CD14-positive monocyte (primary cell): ENCODE results near the gene CLEC4M. TPM values are rescaled to one million over a fixed set of nuclear protein-coding genes. Genes with fewer than 3 reads are reported as not detected.
A peak's percentile ranks its signal among the peaks of the same experiment; 100 is the strongest.
"Not testable (repeated sequence)": the region's sequence is repeated elsewhere in the genome, so short reads cannot be mapped to it uniquely, and the experiment has no call there.

Experiments used
- DNase-seq, 3 donors: peaks; one replicate each; pipeline ENCODE4 v3.0.0-alpha.2; 2011 to 2022
- H2AFZ ChIP-seq: 2 replicates; pipeline ENCODE4 v1.6.0; 2012; ENCODE audit warnings: mild to moderate bottlenecking, low read depth, low read length, inconsistent platforms; ENCODE audit not compliant: insufficient read depth, poor library complexity, severe bottlenecking
- H3K27ac ChIP-seq, 2 donors: 1 replicate in 1 of 2; 2 replicates in 1 of 2; pipeline ENCODE4 v1.5.1; 2012 to 2013; ENCODE audit warnings: low read length in 2 of 2, control low read depth in 1 of 2, inconsistent platforms in 1 of 2, low read depth in 1 of 2, mild to moderate bottlenecking in 1 of 2
- H3K27me3 ChIP-seq, 2 donors: one replicate each; pipeline versions ENCODE4 v1.6.0 to v1.6.1; 2011 to 2013; ENCODE audit warnings: low read length in 2 of 2; ENCODE audit not compliant: control insufficient read depth in 2 of 2, insufficient read depth in 2 of 2
- H3K36me3 ChIP-seq, 2 donors: replicated peaks in 1 of 2; 1 replicate in 1 of 2; 2 replicates in 1 of 2; pipeline versions ENCODE4 v1.5.1 to v1.6.1; 2012 to 2013; ENCODE audit warnings: low read length in 2 of 2, control low read depth in 1 of 2, inconsistent platforms in 1 of 2, mild to moderate bottlenecking in 1 of 2; ENCODE audit not compliant: insufficient read depth in 2 of 2, control insufficient read depth in 1 of 2
- H3K4me1 ChIP-seq, 2 donors: 1 replicate in 1 of 2; 2 replicates in 1 of 2; pipeline versions ENCODE4 v1.5.1 to v1.6.1; 2012 to 2013; ENCODE audit warnings: low read length in 2 of 2, control low read depth in 1 of 2, inconsistent platforms in 1 of 2, mild to moderate bottlenecking in 1 of 2, moderate library complexity in 1 of 2; ENCODE audit not compliant: insufficient read depth in 2 of 2, control insufficient read depth in 1 of 2
- H3K4me2 ChIP-seq: replicated peaks from 2 replicates; pipeline ENCODE3; 2012; ENCODE audit warnings: low read length, moderate library complexity, mild to moderate bottlenecking; ENCODE audit not compliant: poor library complexity, severe bottlenecking; ENCODE audit errors: extremely low read depth
- H3K4me3 ChIP-seq, 3 experiments: fragments of 200-600 bp in 1 of 3; sonication (generic) in 1 of 3; replicated peaks in 1 of 3; 1 replicate in 2 of 3; 2 replicates in 1 of 3; pipeline ENCODE4 v1.5.1; 2011 to 2013; ENCODE audit warnings: low read length in 3 of 3, mild to moderate bottlenecking in 3 of 3, control low read depth in 2 of 3, low read depth in 2 of 3, inconsistent platforms in 1 of 3, moderate library complexity in 1 of 3
- H3K79me2 ChIP-seq: 2 replicates; pipeline ENCODE4 v1.6.0; 2012; ENCODE audit warnings: mild to moderate bottlenecking, control low read depth, inconsistent platforms, low read length, moderate library complexity; ENCODE audit not compliant: insufficient read depth
- H3K9ac ChIP-seq: 2 replicates; pipeline ENCODE4 v1.6.0; 2017; ENCODE audit warnings: low read length, mild to moderate bottlenecking; ENCODE audit not compliant: insufficient read depth, poor library complexity, severe bottlenecking
- H3K9me3 ChIP-seq, 2 donors: replicated peaks in 1 of 2; 1 replicate in 1 of 2; 2 replicates in 1 of 2; pipeline versions ENCODE4 v1.5.1 to v1.6.1; 2012 to 2013; ENCODE audit warnings: low read length in 2 of 2, control low read depth in 1 of 2; ENCODE audit not compliant: control insufficient read depth in 1 of 2, insufficient read depth in 1 of 2
- H4K20me1 ChIP-seq: 2 replicates; pipeline ENCODE4 v1.6.0; 2012; ENCODE audit warnings: mild to moderate bottlenecking, low read length, control low read depth, moderate library complexity; ENCODE audit not compliant: insufficient read depth
- H3K27ac Mint-ChIP-seq, 7 donors: one replicate each; pipeline ENCODE4 v1.8.0; 2020; ENCODE audit warnings: mild to moderate bottlenecking in 7 of 7, mixed read lengths in 7 of 7, moderate library complexity in 6 of 7, inconsistent platforms in 2 of 7
- H3K27me3 Mint-ChIP-seq, 3 donors: one replicate each; pipeline ENCODE4 v1.8.0; 2021 to 2022; ENCODE audit warnings: low read depth in 3 of 3, mild to moderate bottlenecking in 3 of 3, mixed read lengths in 3 of 3, moderate library complexity in 3 of 3, inconsistent platforms in 1 of 3
- H3K36me3 Mint-ChIP-seq, 2 donors: one replicate each; pipeline ENCODE4 v1.8.0; 2020; ENCODE audit warnings: mixed read lengths in 2 of 2, inconsistent platforms in 1 of 2, mild to moderate bottlenecking in 1 of 2
- H3K4me1 Mint-ChIP-seq: one replicate; pipeline ENCODE4 v1.8.0; 2020; ENCODE audit warnings: mild to moderate bottlenecking, mixed read lengths
- H3K4me3 Mint-ChIP-seq, 2 donors: one replicate each; pipeline ENCODE4 v1.8.0; 2020; ENCODE audit warnings: mild to moderate bottlenecking in 2 of 2, mixed read lengths in 2 of 2, moderate library complexity in 1 of 2
- H3K9me3 Mint-ChIP-seq, 7 donors: one replicate each; pipeline ENCODE4 v1.8.0; 2020 to 2022; ENCODE audit warnings: mixed read lengths in 7 of 7, mild to moderate bottlenecking in 6 of 7, moderate library complexity in 6 of 7, inconsistent platforms in 2 of 7
- CTCF ChIP-seq: fragments of 200-600 bp; IDR thresholded peaks from one replicate; pipeline ENCODE4 v1.8.0; 2022; ENCODE audit warnings: antibody characterized with exemption, mild to moderate bottlenecking
- WGBS: methylation state at CpG from one replicate; pipeline ENCODE4 v1.1.5; 2013; ENCODE audit warnings: missing lambda C conversion rate; ENCODE audit not compliant: insufficient coverage; 5-methylcytosine and 5-hydroxymethylcytosine counted together
- intact Hi-C, 2 donors: fragments of 100-400 bp; cut with micrococcal nuclease; formaldehyde crosslinking; loops; one replicate each; pipeline versions ENCODE4 v1.15.0 to v1.15.1; 2023
- polyA plus RNA-seq, 3 donors: library from polyadenylated mRNA; depleted of rRNA in 1 of 3; unstranded in 2 of 3; stranded (reverse) in 1 of 3; fragments of 300-500 nt in 2 of 3; fragments of >200 nt in 1 of 3; fragmentation: Illumina TruSeq in 2 of 3; gene quantifications; 1 replicate in 2 of 3; 2 replicates in 1 of 3; pipeline ENCODE4 v1.2.3, GENCODE V29; 2012 to 2021

Gene CLEC4M
- polyA plus RNA-seq, 3 donors = not detected

GRCh38 chr19:7790416-7790815, 27.4 kb downstream of the CLEC4M start:
- peaks cover 18% of the 10 kb centered on the region for H3K4me1 Mint-ChIP-seq
- peaks cover 7 to 10% of the 10 kb centered on the region in 2 donors for H3K36me3 Mint-ChIP-seq
- no peaks in the 10 kb centered on the region for H3K79me2 ChIP-seq
- DNase-seq = no peak
- H3K36me3 ChIP-seq = no peaks in the 10 kb centered on the region
- WGBS = 96% methylated on average over 14 of the region's 14 CpGs
- H3K9me3 Mint-ChIP-seq = peaks cover 0 to 33% (median 20%) of the 10 kb centered on the region in 7 donors
- H3K27me3 ChIP-seq = peaks cover 14 to 43% of the 10 kb centered on the region in 2 donors
- H3K27ac Mint-ChIP-seq = no peak overlapping the region
- intact Hi-C loops = no loop called here
- no peak overlapping the region for H3K4me2 ChIP-seq
- no peak overlapping the region for H3K4me3 ChIP-seq
- no peak overlapping the region for H2AFZ ChIP-seq
- no peak overlapping the region for H3K9ac ChIP-seq
- H3K4me1 ChIP-seq = peaks cover 26 to 29% of the 10 kb centered on the region in 2 donors
- peaks cover 28 to 52% (median 38%) of the 10 kb centered on the region in 3 donors for H3K27me3 Mint-ChIP-seq
- H3K27ac ChIP-seq = no peak overlapping the region
- peak overlapping the region in 1 of 2 donors; percentile 19 for H3K4me3 Mint-ChIP-seq
- peaks cover 6 to 7% of the 10 kb centered on the region in 2 donors for H3K9me3 ChIP-seq
- no peak for TF ChIP-seq CTCF
- no peaks in the 10 kb centered on the region for H4K20me1 ChIP-seq

- Histone ChIP-seq H3K79me2 (no peaks in the 10 kb centered on the region), H3K36me3 (no peaks in the 10 kb centered on the region), H3K4me3 (no peak overlapping the region), H3K9me3 (peaks cover 6 to 7% of the 10 kb centered on the region in 2 donors), H3K9ac (no peak overlapping the region), H3K4me2 (no peak overlapping the region), H3K27me3 (peaks cover 14 to 35% of the 10 kb centered on the region in 2 donors), H3K27ac (no peak overlapping the region), H2AFZ (no peak overlapping the region), H3K4me1 (peaks cover 24 to 25% of the 10 kb centered on the region in 2 donors), H4K20me1 (no peaks in the 10 kb centered on the region)
- Mint-ChIP-seq H3K27ac (no peak overlapping the region), H3K9me3 (peaks cover 0 to 33% (median 19%) of the 10 kb centered on the region in 7 donors), H3K4me3 (no peak overlapping the region), H3K36me3 (peaks cover 5 to 8% of the 10 kb centered on the region in 2 donors), H3K4me1 (peaks cover 15% of the 10 kb centered on the region), H3K27me3 (peaks cover 23 to 42% (median 33%) of the 10 kb centered on the region in 3 donors)
- DNase-seq = no peak
- 100% methylated on average over 2 of the region's 7 CpGs for WGBS
- TF ChIP-seq CTCF = no peak
- intact Hi-C loops = no loop called here
Observed at GRCh38 chr19:7792281-7792680, 29.2 kb downstream of the CLEC4M start.

- H3K27me3 Mint-ChIP-seq = peaks cover 19 to 37% (median 28%) of the 10 kb centered on the region in 3 donors
- Histone ChIP-seq H3K27me3 (peaks cover 10 to 31% of the 10 kb centered on the region in 2 donors), H3K4me1 (peaks cover 20 to 21% of the 10 kb centered on the region in 2 donors)
- DNase-seq, H2AFZ ChIP-seq, H3K9me3 ChIP-seq, H3K9ac ChIP-seq, H3K79me2 ChIP-seq, H3K36me3 Mint-ChIP-seq, H3K4me2 ChIP-seq, H3K4me3 Mint-ChIP-seq, H3K27ac ChIP-seq, H4K20me1 ChIP-seq, H3K4me3 ChIP-seq, H3K36me3 ChIP-seq, intact Hi-C loops: not testable (repeated sequence)
- peaks cover 12% of the 10 kb centered on the region for H3K4me1 Mint-ChIP-seq
- peak overlapping the region in 1 of 7 donors; percentile 70 for H3K27ac Mint-ChIP-seq
- 96% methylated on average over 4 of the region's 7 CpGs for WGBS
- H3K9me3 Mint-ChIP-seq = peaks cover 0 to 33% (median 17%) of the 10 kb centered on the region in 7 donors
Observed at GRCh38 chr19:7792701-7793100, 29.7 kb downstream of the CLEC4M start.
